DOHH2 (cell line): ENCODE measurements around the gene SUMF2.

Experiments
- H3F3A ChIP-seq: fragments of 200-600 bp; sonication (generic), shearing (Covaris generic); 2 replicates; pipeline ENCODE4 v1.6.0; 2016; ENCODE audit warnings: antibody characterized with exemption, mild to moderate bottlenecking; ENCODE audit not compliant: control insufficient read depth, insufficient read depth
- H3K27ac ChIP-seq: fragments of 200-600 bp; sonication (generic); 2 replicates; pipeline ENCODE4 v1.5.1; 2014; ENCODE audit warnings: low read depth, mild to moderate bottlenecking, low read length, moderate library complexity
- H3K27me3 ChIP-seq: fragments of 200-600 bp; sonication (generic); 2 replicates; pipeline ENCODE4 v1.6.1; 2014; ENCODE audit warnings: mild to moderate bottlenecking, low read length, mixed read lengths; ENCODE audit not compliant: control insufficient read depth
- H3K36me3 ChIP-seq: fragments of 200-600 bp; sonication (generic); 2 replicates; pipeline ENCODE4 v1.6.1; 2014; ENCODE audit warnings: mild to moderate bottlenecking, low read length, moderate library complexity, mixed read lengths; ENCODE audit not compliant: control insufficient read depth
- H3K4me1 ChIP-seq: fragments of 200-600 bp; sonication (generic); 2 replicates; pipeline ENCODE4 v1.6.1; 2014; ENCODE audit warnings: mild to moderate bottlenecking, low read length, mixed read lengths; ENCODE audit not compliant: control insufficient read depth
- H3K4me2 ChIP-seq: fragments of 200-600 bp; sonication (generic); 2 replicates; pipeline ENCODE4 v1.6.0; 2014; ENCODE audit warnings: mild to moderate bottlenecking, low read length, moderate library complexity
- H3K4me3 ChIP-seq: fragments of 200-600 bp; sonication (generic); 2 replicates; pipeline ENCODE4 v1.5.1; 2014; ENCODE audit warnings: mild to moderate bottlenecking, low read length, mixed read lengths
- H3K79me2 ChIP-seq: fragments of 200-600 bp; sonication (generic); 2 replicates; pipeline ENCODE4 v1.6.1; 2014; ENCODE audit warnings: mild to moderate bottlenecking, low read length, mixed read lengths; ENCODE audit not compliant: control insufficient read depth
- H3K9me2 ChIP-seq: fragments of 200-600 bp; sonication (generic); replicated peaks from 2 replicates; pipeline ENCODE4 v1.6.1; 2014; ENCODE audit warnings: mild to moderate bottlenecking, low read length, mixed read lengths; ENCODE audit not compliant: control insufficient read depth
- H3K9me3 ChIP-seq: fragments of 200-600 bp; sonication (generic); 2 replicates; pipeline ENCODE4 v1.6.1; 2014; ENCODE audit warnings: antibody characterized with exemption, low read length, mixed read lengths; ENCODE audit not compliant: control insufficient read depth, insufficient read depth
- H4K20me1 ChIP-seq: fragments of 200-600 bp; sonication (generic); 2 replicates; pipeline ENCODE4 v1.6.0; 2014; ENCODE audit warnings: low read depth, mild to moderate bottlenecking, antibody characterized with exemption, low read length, moderate library complexity; ENCODE audit not compliant: control insufficient read depth, insufficient read depth
- CTCF ChIP-seq: fragments of 200-600 bp; sonication (generic); IDR thresholded peaks from one replicate; pipeline ENCODE4 v1.5.1; 2014; ENCODE audit warnings: antibody characterized with exemption, mild to moderate bottlenecking, low read depth, low read length; ENCODE audit not compliant: poor library complexity, severe bottlenecking
- EZH2phosphoT487 ChIP-seq: fragments of 200-600 bp; sonication (generic); IDR thresholded peaks from 2 replicates; pipeline ENCODE4 v1.6.1; 2017; ENCODE audit warnings: borderline replicate concordance, mild to moderate bottlenecking, antibody characterized with exemption, low read length, moderate library complexity, mixed read lengths

Gene SUMF2

GRCh38 chr7:56121440-56121839 lies 57.4 kb downstream of the SUMF2 start:
- Histone ChIP-seq H3K27ac (no peak overlapping the region), H3K79me2 (no peaks in the 10 kb centered on the region), H3K27me3 (no peaks in the 10 kb centered on the region), H3K4me3 (no peak overlapping the region), H3K36me3 (no peaks in the 10 kb centered on the region), H3K9me2 (no peaks in the 10 kb centered on the region), H3K9me3 (no peaks in the 10 kb centered on the region), H3K4me2 (no peak overlapping the region), H3F3A (no peaks in the 10 kb centered on the region), H3K4me1 (no peaks in the 10 kb centered on the region), H4K20me1 (no peaks in the 10 kb centered on the region)
- no peak for TF ChIP-seq CTCF
- no peak for TF ChIP-seq EZH2phosphoT487

GRCh38 chr7:56124981-56125380 lies 60.9 kb downstream of the SUMF2 start:
- Histone ChIP-seq H3K27me3 (no peaks in the 10 kb centered on the region), H3K4me3 (no peak overlapping the region), H3K4me2 (no peak overlapping the region), H3K27ac (no peak overlapping the region), H3F3A (no peaks in the 10 kb centered on the region), H3K9me3 (no peaks in the 10 kb centered on the region), H3K79me2 (no peaks in the 10 kb centered on the region), H3K9me2 (no peaks in the 10 kb centered on the region), H3K36me3 (no peaks in the 10 kb centered on the region), H4K20me1 (no peaks in the 10 kb centered on the region), H3K4me1 (no peaks in the 10 kb centered on the region)
- TF ChIP-seq CTCF (no peak), EZH2phosphoT487 (no peak)

GRCh38 chr7:56125831-56126230 lies 61.7 kb downstream of the SUMF2 start:
- no peaks in the 10 kb centered on the region for H3K36me3 ChIP-seq
- H3K9me2 ChIP-seq = no peaks in the 10 kb centered on the region
- H3K4me3 ChIP-seq = no peak overlapping the region
- no peaks in the 10 kb centered on the region for H3K9me3 ChIP-seq
- H3K4me1 ChIP-seq = no peaks in the 10 kb centered on the region
- H3K79me2 ChIP-seq = no peaks in the 10 kb centered on the region
- no peak overlapping the region for H3K27ac ChIP-seq
- no peak overlapping the region for H3K4me2 ChIP-seq
- no peaks in the 10 kb centered on the region for H3F3A ChIP-seq
- H4K20me1 ChIP-seq = no peaks in the 10 kb centered on the region
- TF ChIP-seq EZH2phosphoT487 = no peak
- TF ChIP-seq CTCF = no peak
- H3K27me3 ChIP-seq = no peaks in the 10 kb centered on the region
